HL-60 (cell line): ENCODE measurements around the gene TOR1AIP2.

Source experiments
- GABPA ChIP-seq: IDR thresholded peaks from 2 replicates; pipeline ENCODE4 v1.6.1; 2012; ENCODE audit warnings: low read depth
- POLR2AphosphoS5 ChIP-seq: IDR thresholded peaks from 2 replicates; pipeline ENCODE4 v1.6.1; 2012; ENCODE audit warnings: low read depth
- TF ChIP-seq, protein P1 (sequence below): IDR thresholded peaks from one replicate; pipeline ENCODE4 v1.5.1; 2011; ENCODE audit warnings: low read length, control low read depth, inconsistent platforms; ENCODE audit not compliant: insufficient read depth
- TF ChIP-seq, protein P2 (sequence below): IDR thresholded peaks from 2 replicates; pipeline ENCODE4 v1.6.1; 2012; ENCODE audit warnings: low read depth; ENCODE audit not compliant: insufficient replicate concordance

DNA sequence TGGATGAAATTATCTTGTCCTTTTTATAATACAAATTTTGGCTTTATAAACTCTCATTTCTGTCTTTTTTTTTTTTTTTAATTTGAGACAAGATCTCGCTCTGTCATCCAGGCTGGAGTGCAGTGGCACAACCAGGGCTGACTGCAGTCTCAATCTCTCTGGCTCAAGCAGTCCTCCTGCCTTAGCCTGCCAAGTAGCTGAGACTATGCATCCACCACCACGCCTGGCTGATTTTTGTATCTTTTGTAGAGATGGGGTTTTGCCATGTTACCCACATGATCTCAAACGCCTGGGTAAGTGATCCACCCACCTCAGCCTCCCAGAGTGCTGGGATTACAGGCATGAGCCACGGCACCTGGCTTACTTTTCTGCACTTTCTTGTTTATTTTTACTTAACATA lies 12.0 kb upstream of the TOR1AIP2 start:
- TF ChIP-seq, protein P1, sequence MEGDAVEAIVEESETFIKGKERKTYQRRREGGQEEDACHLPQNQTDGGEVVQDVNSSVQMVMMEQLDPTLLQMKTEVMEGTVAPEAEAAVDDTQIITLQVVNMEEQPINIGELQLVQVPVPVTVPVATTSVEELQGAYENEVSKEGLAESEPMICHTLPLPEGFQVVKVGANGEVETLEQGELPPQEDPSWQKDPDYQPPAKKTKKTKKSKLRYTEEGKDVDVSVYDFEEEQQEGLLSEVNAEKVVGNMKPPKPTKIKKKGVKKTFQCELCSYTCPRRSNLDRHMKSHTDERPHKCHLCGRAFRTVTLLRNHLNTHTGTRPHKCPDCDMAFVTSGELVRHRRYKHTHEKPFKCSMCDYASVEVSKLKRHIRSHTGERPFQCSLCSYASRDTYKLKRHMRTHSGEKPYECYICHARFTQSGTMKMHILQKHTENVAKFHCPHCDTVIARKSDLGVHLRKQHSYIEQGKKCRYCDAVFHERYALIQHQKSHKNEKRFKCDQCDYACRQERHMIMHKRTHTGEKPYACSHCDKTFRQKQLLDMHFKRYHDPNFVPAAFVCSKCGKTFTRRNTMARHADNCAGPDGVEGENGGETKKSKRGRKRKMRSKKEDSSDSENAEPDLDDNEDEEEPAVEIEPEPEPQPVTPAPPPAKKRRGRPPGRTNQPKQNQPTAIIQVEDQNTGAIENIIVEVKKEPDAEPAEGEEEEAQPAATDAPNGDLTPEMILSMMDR, result no peak
- TF ChIP-seq POLR2AphosphoS5 (no peak), GABPA (no peak)
- TF ChIP-seq, protein P2, sequence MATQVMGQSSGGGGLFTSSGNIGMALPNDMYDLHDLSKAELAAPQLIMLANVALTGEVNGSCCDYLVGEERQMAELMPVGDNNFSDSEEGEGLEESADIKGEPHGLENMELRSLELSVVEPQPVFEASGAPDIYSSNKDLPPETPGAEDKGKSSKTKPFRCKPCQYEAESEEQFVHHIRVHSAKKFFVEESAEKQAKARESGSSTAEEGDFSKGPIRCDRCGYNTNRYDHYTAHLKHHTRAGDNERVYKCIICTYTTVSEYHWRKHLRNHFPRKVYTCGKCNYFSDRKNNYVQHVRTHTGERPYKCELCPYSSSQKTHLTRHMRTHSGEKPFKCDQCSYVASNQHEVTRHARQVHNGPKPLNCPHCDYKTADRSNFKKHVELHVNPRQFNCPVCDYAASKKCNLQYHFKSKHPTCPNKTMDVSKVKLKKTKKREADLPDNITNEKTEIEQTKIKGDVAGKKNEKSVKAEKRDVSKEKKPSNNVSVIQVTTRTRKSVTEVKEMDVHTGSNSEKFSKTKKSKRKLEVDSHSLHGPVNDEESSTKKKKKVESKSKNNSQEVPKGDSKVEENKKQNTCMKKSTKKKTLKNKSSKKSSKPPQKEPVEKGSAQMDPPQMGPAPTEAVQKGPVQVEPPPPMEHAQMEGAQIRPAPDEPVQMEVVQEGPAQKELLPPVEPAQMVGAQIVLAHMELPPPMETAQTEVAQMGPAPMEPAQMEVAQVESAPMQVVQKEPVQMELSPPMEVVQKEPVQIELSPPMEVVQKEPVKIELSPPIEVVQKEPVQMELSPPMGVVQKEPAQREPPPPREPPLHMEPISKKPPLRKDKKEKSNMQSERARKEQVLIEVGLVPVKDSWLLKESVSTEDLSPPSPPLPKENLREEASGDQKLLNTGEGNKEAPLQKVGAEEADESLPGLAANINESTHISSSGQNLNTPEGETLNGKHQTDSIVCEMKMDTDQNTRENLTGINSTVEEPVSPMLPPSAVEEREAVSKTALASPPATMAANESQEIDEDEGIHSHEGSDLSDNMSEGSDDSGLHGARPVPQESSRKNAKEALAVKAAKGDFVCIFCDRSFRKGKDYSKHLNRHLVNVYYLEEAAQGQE, result no peak
